CD4-positive, alpha-beta T cell treated with Interleukin-6 at 100 ng/mL for 8 hours (primary cell): Measurements from ENCODE around the gene LYZL4.

Source experiments
- DNase-seq: peaks from one replicate; pipeline ENCODE4 v3.0.0-alpha.2; 2020; ENCODE audit warnings: mixed read lengths, low spot score

LYZL4 gene

GRCh38 chr3:42371776-42372175, 38.6 kb downstream of the LYZL4 start:
- no peak for DNase-seq

DNA sequence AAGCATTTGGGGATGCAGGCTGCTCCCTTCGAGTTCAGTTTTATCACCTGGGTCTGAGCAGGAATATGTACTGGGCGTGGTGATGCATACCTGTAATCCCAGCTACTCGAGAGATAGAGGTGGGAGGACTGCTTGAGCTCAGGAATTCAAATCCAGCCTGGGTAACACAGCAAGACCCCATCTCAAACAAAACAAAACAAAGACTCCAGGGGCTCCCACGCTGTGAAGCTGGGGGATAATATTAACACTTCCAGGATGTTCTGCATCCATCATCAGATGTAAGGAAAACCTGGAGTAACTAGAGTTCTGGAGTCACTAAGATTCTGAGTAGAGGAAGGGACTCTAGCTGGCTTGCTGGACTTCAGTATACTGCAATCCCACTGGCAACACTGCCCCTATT, 40.6 kb downstream of the LYZL4 start:
- no peak for DNase-seq

DNA sequence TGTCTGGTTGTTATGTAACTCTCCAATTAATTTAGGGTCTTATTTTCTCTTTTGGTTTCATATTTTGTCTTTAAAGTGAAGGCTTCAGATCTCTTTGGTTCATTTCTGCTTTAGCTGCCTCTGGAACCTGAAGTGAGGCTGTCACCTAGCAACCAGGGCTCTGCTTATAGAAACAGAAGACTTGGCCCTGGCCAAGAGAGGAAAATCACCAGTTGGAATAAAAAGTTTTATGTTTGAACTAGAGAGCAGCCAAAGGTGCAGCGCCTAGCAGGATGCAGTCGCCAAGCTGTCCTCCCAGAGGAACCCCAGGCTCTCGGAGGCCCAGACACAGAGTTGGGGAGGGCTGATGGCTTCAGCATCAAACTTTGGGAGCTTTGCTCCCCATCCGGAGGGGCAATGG, 41.1 kb downstream of the LYZL4 start:
- no peak for DNase-seq

DNA sequence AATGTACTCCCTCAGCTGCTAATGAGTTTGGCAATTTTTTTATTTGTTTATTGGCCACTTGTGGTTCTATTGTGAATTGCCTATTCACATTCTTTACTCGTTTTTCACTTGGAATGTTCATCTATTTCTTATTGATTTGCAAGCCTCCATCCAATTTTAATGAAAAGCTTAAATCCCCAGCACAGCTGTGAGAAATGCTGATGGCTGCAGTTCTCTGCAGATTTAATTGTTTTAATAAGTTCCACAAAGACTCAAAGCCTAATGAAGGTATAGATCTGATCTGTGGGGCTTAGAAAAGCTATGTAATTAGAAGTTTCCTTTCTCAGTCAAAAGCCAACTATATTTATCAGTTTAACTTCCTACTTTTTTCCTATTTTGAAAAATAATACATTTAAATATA, 41.5 kb downstream of the LYZL4 start:
- DNase-seq, result no peak

GRCh38 chr3:42367903-42368302, 42.5 kb downstream of the LYZL4 start:
- no peak for DNase-seq

GRCh38 chr3:42366550-42366949, 43.9 kb downstream of the LYZL4 start:
- DNase-seq, result no peak

- no peak for DNase-seq
Observed at GRCh38 chr3:42357335-42357734, 53.1 kb downstream of the LYZL4 start.

DNA sequence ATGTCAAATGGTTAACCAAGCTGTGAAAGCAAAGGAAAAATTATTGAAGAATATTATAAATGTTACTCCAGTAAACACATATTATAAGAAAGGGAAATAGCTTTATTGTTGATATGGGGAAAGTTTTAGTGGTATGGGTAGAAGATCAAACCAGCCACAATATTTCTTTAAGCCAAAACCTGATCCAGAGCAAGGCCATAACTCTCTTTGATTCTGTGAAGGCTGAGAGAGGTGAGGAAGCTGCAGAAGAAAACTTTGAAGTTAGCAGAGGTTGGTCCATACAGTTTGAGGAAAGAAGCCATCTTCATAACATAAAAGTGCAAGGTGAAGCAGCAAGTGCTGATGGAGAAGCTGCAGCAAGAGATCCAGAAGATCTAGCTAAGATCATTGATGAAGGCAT, 54.8 kb downstream of the LYZL4 start:
- DNase-seq, result no peak

GRCh38 chr3:42353631-42354030, 56.8 kb downstream of the LYZL4 start:
- no peak for DNase-seq

- DNase-seq, result no peak
Observed at GRCh38 chr3:42351207-42351606, 59.2 kb downstream of the LYZL4 start.

DNA sequence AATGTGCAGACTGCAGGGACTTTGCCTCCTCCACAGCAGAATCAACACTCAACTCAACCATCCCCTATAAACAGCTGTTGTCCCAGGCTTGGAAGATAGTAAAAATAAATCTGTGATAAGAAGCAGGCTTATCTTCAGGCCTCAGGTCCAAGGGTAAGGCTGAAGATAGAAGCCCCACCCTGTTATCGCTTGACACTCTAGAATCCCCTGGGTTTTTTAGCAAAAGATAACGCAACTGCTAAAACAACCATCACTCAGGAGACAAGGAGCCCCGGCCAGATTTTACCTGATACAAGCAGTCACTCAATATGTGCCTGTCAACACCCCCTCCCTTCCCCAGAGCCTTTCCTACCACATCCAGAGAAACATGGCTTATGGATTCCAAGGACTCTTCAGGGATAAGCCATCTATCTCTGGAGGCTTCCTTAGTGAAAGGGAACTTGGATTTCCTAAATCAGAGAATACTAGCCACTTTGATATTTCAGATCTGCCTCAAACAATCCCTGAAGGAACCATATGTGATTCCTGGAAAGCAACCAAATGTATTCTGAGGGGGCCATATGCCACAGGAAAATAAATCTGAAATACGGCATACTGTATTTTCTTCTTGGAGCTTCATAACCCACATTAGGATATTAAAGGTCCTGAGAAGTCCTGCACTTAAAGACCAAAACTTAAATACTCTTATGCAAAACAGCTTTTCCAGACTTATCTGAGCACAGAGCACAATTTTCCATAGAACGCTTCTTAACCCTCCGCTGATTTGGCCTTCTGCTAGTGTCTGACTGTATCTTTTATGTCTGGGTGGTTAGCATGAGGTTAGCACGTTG, 60.4 kb downstream of the LYZL4 start:
- DNase-seq, result no peak

GRCh38 chr3:42347928-42348327, 62.5 kb downstream of the LYZL4 start:
- DNase-seq, result no peak
